ENCODE measurements around the gene ZNF574.

Gene ZNF574

DNA sequence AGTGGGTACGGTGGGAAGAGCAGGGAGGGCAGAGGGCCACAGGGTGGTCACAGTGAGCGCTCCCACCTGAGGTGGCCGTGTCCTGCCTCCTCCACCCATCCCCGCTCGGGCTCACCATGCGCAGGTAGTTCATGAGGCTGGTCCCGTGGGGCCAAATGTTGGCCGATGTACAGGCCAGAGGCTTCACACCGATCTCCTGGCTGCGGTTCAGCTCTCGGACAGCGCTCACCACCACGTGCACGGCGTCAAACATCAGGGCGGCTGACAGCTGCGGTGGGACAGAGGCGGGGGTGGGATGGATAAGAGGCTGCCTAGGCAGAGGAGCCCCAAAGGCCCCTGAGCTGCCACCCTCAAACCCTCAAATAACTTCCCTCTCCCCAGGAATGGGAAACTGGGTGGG is 21.8 kb upstream of the ZNF574 start:
- no peak for DNase-seq (ENCODE audit: low spot score)

DNA sequence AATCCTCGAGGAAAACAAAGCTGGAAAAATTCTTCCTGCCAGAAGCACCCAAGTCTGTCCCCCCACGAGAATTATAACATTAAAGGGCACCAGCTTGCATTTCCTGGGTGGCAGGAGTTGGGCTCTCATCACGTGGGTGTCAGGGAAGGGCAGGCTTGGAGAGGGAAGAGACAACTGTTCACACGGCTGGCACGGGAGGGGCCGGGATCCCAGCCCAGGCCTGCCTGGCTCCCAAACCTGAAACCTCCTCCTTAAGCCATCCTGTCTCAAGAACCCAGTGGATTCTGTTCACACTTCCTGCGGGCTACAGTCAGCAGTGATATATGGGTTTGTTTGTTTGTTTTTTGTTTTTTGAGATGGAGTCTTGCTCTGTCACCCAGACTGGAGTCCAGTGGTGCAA is 18.1 kb upstream of the ZNF574 start:
- DNase-seq (ENCODE audit: low spot score), result no peak

DNA sequence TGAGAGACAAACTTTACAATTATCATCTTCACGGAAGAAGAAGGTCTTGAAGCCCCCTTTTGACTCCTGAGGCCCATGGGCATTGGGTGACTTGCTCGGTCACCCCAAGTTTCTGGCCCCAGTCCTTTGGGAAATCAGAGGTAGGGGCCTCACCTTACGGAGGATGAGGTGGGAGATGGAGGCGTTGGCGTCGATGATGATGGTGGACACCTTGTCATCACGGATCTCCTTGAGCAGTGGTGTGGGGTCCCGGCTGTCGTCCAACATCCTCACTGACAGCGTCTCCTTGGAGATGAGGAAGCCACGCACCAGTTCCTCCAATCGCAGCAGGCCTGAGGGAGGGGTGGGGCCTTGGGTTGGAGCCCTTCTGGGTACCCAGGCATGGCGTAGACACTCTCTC is 16.8 kb upstream of the ZNF574 start:
- DNase-seq (ENCODE audit: low spot score), result no peak

DNA sequence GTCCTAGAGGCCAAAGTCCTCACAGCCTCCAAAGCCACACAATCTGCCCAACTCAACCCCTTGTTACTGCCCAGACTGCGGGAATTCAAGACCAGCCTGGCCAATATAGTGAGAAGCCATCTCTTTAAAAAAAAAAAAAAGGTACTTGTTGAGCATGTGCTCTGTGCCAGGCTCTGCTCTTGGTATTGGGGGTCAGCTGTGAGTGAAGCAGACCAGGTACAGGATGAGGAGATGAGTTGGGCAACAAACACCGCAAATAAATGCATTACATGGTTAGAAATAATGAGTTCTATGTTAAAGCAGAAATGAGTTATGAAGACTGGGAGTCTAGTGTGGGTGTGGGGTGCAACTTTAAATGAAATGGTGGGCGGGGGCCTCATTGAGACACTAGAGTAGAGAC is 15.8 kb upstream of the ZNF574 start:
- DNase-seq (ENCODE audit: low spot score), result no peak

DNA sequence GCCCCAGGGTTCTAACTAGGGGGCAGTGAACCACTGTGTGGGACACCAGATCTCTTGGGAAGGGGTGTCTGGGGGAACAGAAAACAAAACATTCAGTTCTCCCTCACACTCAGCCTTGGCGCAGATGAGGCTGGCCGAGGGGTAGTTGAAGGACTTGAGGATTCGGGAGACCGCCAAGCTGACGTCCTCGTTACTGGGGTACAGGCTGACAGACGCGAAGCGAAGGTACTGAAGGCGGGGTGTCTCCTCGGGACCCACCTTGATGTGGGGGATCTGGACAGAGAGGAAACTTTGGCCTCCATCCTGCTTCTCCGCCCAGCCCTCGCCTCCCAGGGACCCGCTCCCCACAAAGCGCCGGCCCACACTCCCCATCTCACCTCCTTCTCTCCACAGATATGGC is 13.6 kb upstream of the ZNF574 start:
- DNase-seq (ENCODE audit: low spot score), result no peak

DNA sequence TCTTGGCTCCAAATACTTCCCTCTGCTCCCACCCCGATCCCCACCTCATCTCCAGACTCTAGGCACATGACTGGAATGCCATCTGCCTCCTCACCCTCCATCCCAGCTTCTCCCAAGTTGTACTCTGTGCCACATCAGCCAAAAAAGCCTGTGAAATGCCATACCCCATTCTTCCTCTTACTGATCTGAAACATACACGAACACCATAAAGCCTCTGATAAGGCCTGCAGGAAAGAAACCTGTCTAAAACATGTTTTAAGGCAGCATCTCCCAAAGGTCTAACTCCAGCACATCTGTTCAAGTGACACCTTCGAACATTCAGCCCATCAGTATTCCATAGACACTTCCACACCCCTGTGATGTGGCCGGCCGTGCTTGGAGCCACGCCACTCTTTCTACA is 11.5 kb upstream of the ZNF574 start:
- no peak for DNase-seq (ENCODE audit: low spot score)

DNA sequence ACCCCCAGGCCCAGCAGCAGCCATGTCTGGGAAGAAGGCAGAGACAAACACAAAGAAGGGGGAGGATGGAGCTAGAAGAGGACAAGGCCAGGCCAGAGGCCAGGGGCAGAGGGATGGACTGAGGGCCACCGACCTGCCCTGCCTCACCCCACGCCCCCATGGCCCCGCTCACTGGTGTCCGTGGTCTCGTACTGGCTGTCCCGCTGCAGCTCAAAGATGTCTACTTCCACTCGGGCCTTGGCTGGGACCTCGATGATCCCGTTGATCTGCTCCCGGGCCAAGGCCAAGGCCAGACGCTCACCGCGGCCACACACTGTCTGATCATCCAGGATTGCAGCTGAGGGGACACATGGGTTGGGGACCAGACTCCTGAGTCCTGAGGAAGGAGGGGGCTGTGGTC is 10.9 kb upstream of the ZNF574 start:
- no peak for DNase-seq (ENCODE audit: low spot score)

DNA sequence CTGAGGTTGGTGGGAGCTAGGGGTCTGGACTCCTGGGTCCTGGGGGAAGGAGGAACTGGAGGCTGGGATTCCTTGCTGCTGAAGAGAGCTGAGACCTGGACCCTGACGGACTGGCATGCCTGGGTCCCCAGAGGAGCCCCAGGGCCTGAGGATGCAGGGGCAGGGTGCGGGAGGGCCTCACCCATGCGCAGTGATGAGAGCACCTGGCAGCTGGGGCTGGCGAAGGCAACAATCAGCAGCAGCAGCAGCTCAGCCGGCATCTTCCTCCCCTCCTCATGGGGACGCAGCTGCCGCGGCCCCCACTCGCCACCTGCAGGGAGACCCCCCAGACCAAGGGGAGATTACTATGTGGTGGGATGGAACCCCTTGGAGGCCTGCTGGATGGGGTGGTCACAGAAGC is 10.5 kb upstream of the ZNF574 start:
- no peak for DNase-seq (ENCODE audit: low spot score)

DNA sequence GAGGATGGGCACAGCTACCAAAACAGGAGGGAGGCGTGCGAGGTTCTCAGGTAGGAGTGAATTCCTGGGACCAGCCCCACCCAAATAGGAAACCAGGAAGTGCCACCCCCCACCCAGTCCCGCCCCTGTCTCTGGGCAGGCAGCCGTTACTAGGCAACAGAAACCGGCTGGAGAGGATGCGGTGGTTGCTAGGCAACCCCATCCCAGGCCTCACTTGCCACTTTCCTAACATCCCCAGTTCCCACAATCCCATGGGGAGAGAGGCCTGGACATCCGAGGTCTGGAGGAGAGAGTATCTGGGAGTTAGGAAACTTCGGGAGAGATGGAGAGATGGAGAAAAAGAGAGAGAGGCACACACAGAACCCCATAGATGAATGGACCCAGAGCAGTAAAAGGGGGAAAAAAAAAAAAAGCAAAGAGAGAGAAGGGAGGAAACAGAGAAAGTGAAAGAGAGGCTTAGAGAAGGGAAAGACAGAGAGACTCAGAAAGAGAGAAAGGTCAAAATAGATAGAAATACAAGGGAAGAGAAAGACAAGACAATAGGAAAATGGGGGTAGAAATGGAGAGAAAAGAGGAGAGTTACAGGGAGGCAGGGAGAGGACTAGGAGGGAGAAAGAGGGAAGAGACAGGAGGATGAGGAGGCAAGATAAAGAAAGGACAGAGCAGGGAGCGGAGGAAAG is 9.8 kb upstream of the ZNF574 start:
- DNase-seq (ENCODE audit: low spot score), result peak; percentile 91

DNA sequence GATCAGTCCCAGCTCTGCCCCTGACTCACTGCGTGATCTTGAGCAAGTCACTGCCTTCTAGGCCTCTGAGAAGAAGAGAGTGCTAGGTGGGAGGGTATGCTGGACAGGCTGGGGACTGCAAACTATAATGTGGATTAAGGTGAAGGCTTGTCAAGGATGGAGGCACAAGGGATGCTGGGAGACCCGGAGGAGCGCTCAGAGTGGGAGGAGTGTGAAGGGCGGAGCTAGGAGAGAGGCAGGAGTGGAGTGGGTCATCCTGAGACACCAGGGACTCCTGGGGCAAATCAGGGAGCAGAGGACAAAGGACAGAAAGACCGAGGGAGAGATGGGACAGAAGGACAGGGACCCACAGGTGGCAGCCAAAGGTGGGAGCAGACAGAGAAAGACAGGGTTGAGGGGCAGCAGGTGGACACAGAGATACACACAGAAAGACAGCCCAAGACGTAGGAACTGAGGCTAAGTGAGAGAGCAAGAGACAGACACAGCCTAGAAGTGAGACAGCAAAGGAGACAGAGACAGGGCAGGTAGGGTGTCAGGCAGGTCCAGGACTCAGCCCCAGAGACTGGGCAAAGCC is 8.6 kb upstream of the ZNF574 start:
- DNase-seq (ENCODE audit: low spot score), result peak; percentile 57

DNA sequence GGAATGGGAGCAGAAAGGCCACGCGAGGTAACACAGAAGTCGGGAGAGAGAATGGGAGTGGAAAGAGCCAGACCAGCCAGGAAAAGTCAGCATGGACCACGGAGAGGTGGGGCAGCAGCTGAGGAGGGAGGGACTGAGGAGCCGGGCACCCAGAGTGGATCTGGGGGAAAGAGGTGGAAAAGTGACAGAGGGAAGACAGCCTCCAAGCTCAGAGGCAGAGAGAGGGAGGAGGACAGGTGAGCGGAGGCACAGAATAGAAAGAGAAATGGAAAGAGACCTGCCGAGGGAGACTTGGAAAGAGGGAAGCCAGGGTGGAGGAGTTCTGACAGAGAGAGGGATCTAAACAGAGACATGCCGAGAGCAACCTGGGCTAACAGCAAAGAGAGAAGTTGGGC is 7.6 kb upstream of the ZNF574 start:
- no peak for DNase-seq (ENCODE audit: low spot score)

DNA sequence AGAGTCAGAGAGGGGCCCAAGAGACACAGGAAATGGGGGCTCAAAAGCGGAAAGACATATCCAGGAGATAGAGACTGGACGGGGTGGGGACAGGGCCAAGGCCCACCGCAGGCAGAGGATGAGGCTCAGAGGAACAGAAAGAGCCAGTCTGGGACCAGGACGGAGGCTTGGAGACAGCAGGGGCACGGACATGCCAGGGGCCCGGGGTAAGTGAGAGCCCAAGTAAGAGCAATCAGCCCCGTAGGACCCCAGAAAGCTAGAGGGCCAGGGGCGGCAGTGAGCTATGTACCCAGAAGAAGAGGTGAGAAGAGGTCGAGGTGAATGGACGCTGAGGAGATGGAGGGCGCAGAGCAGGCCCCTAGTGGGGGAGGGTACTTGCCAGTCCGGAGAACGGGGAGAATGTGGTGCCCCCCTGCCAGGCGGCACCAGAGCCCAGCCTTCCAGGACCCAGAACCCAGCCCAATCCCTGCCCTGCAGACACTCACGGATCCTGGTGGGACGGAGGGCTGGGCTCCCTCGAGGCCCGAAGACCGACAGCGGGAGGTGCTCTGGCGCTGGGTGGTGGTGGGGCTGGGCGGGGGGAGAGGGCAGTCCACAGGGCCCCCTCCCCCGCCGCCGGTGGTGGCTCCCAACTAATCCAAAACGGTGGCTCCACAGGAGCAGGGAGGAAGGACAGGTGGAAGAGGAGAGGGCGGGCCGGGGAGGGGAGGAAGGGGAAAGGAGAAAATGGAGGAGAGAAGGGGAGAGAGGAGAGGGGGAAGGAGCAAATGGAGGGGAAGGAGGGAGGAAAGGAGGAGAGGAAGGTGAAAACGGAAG is 7.0 kb upstream of the ZNF574 start:
- no peak for DNase-seq (ENCODE audit: low spot score)

DNA sequence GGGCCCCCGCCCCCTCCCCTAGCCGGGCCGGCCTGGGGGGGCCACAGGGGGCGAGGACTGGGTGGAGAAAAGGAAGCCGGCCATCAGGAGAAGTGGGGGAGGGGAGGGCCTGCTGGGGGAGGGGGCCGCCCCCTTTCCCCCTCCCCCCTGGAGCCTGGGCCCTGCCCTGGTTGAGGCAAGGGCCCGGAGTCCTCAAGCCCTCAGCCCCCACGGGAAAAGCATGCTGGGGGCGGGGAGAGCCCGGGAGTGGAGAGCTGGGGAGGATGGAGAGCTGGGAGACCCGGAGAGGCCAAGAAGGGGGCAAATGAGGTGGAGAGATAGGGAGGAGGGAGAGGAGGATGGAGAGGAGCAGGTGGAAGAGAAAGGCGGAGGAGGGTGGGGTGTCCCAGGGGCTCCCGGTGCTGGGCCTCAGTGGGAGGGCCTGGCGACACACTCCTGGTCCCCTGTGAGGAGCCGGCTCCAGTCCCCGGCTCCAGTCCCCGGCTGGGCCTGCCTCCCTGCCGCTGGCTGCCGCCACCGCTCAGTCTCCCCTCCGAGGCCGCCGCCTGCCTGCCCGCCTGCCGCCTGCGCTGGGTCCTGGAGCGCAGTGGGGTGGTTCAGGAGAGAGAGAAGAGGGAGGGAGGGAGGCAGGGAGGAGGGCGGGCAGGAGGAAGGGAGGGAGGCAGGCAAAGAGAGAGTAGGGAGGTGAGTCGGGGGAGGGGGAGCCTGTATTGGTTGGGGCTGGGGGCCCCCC is 6.2 kb upstream of the ZNF574 start, which contains the start of gene GRIK5:
Gene GRIK5, minus strand, starts transcription at position 588 of the 733 bp plus-strand sequence. CDS start 4,436 bp downstream, outside the sequence.
- DNase-seq (ENCODE audit: low spot score), result peak; percentile 67

DNA sequence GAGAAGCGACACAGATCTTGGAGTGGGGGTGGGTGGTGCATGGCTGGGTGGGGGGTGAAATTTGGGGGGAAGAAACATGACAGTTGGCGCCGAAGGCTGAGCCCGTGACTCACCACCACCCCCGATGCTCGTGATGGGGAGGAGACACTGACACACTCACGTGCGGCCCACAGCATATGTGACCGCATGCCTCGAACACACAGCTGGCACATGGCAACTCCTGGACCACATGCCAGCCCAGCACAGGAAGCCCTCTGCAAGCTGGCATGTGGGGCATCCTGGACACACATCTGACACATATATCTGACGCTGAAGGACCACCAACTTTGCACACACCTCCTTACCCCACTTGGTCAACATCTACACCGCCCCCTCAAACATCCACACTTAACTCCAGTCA is 4.7 kb upstream of the ZNF574 start:
- no peak for DNase-seq (ENCODE audit: low spot score)

DNA sequence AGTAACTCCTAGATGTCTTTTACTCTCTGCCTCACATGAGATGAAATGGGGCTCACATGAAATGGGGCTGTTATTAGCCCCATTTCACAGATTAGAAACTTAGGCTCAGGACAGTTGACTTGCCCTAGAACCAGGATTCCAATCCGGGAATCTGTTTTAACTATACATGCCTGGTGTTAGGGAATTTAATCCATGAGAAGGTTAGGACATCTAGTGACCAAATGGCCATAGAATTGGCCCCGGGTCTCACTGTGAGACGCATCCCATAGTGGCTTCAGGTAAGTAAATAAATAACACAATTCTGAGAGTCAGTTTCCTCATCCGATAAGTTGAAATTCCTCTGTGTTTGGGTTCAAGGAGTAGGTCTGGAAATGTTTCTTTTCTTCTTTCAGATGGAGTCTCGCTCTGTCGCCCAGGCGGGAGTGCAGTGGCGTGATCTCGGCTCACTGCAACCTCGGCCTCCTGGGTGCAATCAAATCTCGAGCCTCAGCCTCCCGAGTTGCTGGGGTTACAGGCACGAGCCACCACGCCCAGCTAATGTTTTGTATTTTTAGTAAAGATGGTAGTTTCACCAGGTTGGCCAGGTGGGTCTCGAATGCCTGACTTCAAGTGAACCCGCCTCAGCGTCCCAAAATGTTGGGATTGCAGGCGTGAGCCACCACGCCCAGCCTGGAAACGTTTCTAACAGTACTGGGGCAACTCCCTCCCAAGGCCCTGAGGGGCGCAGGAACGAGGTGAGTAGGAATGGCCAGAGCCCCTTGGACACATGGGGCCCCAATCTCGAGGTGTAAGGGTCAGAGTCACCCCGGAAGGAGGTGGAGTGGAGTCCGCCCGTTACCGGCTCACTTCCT is 1.2 kb upstream of the ZNF574 start:
- no peak for DNase-seq (ENCODE audit: low spot score)

DNA sequence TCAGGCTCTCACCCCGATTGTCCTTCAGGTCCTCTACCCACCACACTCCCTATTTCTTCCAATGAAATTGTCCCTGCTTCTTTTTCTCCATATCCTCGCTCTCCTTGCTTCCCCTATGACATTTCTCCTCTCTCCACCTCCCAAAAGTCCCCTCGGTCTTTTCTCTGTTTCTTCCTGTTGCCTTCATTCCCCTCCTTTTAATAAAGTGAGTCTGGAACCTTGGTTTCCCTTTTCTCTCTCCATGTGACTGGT is 676 bp upstream of the ZNF574 start:
- no peak for DNase-seq (ENCODE audit: low spot score)

DNA sequence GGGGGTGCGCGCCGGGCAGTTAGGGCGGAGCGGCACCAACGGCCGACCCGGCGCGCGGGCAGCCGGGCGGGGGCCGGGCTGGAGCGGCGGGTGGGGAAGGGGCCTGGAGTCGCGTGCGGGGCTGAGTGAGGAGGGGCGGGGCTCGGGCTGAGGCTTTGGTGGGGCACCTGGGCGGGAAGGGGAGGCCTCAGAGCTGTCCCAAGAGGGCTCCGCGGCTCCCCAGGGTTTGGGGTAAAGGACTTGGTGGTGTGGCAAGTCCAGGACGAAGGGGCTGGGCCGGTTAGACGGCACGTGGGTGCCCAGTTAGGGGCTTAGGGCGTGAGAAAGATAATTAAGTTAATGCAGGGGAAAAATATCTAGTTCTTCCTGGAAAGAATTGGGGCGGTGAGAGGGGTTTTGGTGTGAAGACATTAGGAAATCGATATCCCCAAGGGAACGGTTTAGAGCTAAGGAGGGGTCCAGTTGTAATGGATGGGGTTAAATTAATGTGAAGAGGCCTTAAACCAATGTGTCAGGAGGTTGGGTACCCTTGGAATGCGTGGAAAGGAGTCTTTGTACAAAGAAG is 496 bp downstream of the ZNF574 start:
- no peak for DNase-seq (ENCODE audit: low spot score)

DNA sequence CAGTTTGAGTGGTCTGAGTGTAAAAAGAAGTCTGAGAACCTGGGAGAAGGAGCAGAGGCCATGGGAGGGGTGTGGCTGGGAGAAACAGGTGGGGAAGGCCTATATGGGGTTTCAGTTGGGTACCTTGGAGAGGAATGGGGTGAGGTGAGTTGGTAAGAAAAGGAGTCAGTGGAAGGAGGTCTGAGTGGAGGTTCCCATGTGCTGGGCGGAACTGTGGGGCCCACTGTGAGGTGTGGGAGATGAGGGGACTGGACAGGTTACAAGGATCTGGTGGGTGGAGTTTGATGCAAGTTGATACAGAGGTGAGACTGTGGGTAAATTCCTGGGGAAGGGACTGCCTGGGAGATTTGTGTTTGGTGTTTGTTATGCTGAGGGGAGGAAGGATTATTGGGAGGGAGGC is 2.1 kb downstream of the ZNF574 start:
- DNase-seq (ENCODE audit: low spot score), result no peak

DNA sequence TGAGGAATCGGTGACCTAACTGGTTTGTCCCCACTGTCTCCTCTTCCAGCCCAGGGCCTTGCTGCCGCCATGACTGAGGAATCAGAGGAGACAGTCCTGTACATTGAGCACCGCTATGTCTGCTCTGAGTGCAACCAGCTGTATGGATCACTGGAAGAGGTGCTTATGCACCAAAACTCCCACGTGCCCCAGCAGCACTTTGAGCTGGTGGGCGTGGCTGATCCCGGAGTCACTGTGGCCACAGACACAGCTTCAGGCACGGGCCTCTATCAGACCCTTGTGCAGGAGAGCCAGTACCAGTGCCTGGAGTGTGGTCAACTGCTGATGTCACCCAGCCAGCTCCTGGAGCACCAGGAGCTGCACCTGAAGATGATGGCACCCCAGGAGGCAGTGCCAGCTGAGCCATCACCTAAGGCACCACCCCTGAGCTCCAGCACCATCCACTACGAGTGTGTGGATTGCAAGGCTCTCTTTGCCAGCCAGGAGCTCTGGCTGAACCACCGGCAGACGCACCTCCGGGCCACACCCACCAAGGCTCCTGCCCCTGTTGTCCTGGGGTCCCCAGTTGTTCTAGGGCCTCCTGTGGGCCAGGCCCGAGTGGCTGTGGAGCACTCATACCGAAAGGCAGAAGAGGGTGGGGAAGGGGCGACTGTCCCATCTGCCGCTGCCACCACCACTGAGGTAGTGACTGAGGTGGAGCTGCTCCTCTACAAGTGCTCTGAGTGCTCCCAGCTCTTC is 2.7 kb downstream of the ZNF574 start:
- DNase-seq (ENCODE audit: low spot score), result no peak

DNA sequence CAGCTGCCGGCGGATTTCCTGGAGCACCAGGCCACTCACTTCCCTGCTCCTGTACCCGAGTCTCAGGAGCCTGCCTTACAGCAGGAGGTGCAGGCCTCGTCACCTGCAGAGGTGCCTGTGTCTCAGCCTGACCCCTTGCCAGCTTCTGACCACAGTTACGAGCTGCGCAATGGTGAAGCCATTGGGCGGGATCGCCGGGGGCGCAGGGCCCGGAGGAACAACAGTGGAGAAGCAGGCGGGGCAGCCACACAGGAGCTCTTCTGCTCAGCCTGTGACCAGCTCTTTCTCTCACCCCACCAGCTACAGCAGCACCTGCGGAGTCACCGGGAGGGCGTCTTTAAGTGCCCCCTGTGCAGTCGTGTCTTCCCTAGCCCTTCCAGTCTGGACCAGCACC is 3.3 kb downstream of the ZNF574 start:
- no peak for DNase-seq (ENCODE audit: low spot score)

Data from SK-N-DZ (cell line).